Dedifferentiated amniotic fluid mesenchymal stem cell (primary cell): ENCODE measurements around the gene CAST.
A peak's percentile ranks its signal among the peaks of the same experiment; 100 is the strongest.
"Not testable (repeated sequence)": the region's sequence is repeated elsewhere in the genome, so short reads cannot be mapped to it uniquely, and the experiment has no call there.

Experiments used
- DNase-seq: peaks from one replicate; pipeline ENCODE4 v3.0.0-alpha.2; 2016; ENCODE audit errors: extremely low spot score

CAST gene, protein sequence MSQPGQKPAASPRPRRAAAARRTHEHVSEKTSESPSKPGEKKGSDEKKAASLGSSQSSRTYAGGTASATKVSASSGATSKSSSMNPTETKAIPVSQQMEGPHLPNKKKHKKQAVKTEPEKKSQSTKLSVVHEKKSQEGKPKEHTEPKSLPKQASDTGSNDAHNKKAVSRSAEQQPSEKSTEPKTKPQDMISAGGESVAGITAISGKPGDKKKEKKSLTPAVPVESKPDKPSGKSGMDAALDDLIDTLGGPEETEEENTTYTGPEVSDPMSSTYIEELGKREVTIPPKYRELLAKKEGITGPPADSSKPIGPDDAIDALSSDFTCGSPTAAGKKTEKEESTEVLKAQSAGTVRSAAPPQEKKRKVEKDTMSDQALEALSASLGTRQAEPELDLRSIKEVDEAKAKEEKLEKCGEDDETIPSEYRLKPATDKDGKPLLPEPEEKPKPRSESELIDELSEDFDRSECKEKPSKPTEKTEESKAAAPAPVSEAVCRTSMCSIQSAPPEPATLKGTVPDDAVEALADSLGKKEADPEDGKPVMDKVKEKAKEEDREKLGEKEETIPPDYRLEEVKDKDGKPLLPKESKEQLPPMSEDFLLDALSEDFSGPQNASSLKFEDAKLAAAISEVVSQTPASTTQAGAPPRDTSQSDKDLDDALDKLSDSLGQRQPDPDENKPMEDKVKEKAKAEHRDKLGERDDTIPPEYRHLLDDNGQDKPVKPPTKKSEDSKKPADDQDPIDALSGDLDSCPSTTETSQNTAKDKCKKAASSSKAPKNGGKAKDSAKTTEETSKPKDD

GRCh38 chr5:96661855-96662724, at the start of gene CAST:
CAST (plus strand) TSS chr5:96662376; CDS start chr5:96662423, 47 bp downstream.
- DNase-seq = peak; percentile 84

DNA sequence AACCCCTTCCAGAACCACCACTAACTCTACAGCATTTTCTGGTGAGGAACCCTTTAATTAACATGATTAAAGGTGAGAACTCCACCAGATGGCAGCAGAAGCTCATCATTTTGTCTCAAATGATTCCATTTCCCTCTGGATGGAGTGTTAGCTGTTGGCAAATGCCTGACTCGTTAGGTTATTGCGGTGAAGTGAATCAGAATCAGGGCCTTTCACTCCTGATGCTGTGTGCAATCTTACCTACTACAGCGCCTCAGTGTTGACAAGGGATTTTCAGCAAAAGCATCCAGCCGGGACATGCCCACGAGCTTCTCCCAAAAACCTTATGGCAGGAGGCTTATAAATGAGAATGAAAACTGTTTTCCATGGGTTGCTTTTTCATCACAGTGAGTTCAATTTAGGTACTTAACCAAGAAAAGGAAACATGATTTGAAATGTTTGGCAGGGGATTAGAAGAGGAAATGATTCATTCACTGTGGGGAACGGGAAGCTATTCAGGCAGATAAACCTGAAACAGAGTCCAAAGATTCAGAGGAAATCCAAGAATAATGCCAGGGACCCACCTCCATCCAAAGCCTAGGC, 48.0 kb upstream of the CAST start:
- DNase-seq = peak; percentile 91

DNA sequence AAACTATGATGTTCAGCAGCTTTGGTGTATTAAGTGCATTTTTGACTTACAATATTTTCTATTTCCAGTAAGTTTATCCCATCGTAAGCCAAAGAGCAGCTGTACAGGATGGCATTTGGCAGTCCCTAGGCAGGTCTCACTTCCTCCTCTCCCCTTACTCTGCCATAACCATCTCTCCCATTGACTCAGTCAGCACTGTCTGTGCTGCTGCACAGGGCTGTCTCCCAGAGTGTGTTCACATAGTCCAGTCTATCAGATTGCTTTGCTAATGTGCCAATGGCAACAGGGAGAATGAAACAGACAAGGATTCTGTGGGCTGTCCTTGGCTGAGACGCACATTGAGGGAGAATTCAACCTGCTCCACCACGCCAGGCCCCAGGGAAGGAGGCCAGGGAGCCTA, 47.0 kb upstream of the CAST start:
- no peak for DNase-seq

DNA sequence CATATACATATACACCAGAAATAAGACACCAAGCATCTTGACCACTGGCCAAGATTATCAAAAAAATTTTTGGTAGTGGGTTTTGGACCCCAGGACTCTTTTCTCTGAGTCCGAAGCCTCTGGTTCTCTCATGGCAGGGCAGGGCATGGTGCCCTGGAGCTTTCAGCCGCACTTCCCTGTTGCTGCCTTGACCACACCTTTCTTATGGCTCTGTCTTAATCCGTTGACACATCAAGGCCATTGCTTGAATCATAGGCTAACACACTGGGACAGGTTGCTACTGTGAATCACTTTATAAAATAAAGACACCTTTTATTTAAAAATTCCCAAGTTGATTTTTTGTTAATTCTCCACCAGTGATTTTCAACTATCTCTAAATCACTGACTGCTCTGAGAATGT, 45.4 kb upstream of the CAST start:
- DNase-seq = no peak

DNA sequence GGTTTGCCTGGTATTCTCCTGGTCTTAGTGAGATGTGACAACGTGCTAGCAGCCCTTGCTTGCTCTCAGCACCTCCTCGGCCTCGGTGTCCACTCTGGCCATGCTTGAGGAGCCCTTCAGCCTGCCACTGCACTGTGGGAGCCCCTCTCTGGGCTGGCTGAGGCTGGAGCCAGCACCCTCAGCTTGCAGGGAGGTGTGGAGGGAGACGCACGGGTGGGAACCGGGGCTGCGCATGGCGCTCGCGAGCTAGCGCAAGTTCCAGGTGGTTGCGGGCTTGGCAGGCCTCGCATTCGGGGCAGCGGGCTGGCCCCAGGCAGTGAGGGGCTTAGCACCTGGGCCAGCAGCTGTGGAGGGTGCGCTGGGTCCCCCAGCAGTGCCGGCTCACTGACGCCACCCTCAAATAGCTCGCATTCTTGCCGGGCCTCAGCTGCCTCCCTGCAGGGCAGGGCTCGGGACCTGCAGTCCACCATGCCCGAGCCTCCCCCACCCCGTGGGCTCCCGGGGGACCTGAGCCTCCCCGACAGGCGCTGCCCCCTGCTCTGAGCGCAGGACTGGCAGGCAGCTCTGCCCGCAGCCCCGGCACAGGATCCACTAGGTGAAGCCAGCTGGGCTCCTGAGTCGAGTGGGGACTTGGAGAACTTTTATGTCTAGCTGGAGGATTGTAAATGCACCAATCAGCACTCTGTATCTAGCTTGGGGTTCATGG, 43.7 kb upstream of the CAST start:
- DNase-seq = not testable (repeated sequence)

DNA sequence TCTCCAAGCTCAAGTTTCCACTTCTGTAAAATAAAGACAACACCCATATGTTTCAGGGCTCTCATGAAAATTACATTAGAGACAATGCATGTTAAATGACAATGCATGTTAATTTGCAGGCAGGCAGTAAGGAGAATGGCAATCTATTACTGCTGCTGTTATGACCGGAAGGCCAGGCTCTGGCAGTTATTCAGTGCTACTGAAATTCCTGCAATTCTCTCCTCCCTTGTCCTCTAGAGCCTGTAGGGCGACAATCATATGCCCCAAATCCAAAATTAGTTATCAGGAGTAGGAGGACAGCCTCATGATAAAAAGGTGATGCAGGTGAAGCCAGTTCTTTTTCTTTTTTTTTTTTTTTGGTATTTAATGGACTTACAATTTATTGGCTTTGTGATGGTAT, 42.2 kb upstream of the CAST start:
- no peak for DNase-seq

DNA sequence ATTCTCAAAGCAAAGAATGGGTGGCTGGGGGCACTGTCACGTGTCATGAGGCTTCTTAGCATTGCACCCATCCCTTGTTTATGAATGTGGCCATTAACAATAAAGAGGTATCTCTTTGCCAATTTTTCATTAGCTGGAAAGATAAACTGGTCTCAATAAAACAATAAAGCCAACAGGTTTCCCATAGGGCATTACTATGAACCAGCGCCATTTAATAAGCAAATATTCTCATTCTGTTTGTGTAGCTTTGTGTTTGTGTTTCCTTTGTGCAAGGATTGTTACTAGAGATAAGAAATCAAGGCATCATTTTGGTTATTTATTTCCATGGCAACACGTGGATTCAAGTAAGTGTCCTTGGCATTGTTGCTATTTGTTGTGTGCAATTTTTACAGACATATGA, 37.6 kb upstream of the CAST start:
- DNase-seq = no peak

DNA sequence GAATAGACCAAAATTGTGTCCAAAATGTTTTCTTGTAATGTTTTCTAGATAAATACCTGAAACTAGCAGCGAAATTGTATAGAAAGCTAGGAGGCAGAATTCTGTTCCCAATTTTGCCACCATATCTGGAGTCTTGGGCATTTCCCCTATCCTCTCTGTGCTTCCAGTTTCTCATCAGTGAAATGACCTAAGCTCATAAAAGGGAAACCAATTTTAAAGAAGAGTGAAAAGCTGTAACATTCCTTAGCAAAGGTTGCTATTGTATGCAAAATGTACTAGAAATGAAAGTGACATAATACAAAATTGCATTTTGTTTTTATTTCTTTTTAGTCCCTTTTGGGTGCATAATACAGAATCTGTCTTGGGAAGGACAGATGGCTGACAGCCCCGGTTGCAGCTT, 36.8 kb upstream of the CAST start:
- no peak for DNase-seq

DNA sequence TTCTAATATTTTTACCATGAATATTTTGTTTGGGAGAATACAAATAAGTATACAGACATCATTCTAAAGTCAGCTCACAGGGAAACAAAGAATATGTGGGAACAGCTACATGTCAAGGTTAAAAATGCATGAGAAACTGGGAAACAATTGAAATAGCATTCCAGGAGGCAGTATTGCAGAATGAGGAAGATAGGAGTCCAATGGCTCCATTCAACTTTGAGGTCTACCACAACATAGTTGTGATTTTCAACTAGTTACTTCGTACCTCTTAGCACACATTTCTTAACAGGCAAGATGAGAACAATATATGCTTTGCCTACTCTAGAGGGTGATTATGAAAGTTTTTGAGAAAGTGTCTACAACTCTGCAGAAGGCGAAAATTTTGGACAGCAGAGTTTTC, 35.2 kb upstream of the CAST start:
- DNase-seq = peak; percentile 65

- DNase-seq = no peak
Measured at GRCh38 chr5:96627792-96628398, 34.3 kb upstream of the CAST start.

- no peak for DNase-seq
Measured at GRCh38 chr5:96628406-96628805, 33.8 kb upstream of the CAST start.

DNA sequence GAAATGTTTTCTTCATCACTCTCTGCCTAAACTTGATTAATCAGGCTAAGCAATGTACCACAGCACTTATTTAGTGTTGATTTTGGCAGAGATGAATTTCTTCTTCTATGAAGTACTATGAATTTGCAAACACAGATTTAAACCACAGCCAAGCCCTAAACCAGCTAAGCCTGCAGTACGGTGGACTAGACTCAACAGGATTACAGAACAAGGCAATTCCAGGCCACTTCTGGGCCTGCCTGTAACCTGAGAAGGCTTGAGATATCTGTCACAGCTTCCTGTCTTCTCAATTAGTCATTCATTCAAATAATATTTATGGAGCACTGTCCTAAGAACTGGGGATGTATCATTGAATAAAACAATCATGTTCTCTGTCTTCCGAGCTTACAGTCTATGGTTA, 32.4 kb upstream of the CAST start:
- DNase-seq = peak; percentile 66

- DNase-seq = peak; percentile 42
Measured at GRCh38 chr5:96633820-96634219, 28.4 kb upstream of the CAST start.

DNA sequence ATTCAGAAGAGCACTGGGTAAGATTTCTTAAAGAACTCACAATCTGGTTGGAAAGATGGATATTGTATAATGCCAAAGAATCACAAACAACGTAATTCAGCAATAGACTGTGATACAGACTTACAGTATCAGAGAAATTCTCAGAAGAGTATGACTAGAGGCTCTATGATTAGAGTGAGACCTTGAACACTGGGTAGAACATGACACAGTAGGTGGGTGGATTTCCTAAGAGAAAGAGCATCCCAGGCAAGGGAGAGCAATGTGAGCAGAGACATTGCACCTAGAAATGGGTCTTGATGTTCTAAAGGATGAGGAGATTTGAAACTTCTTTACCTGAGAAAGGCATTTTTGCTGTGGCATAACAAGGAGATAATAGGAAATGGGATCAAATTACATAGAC, 27.3 kb upstream of the CAST start:
- DNase-seq = no peak

- no peak for DNase-seq
Measured at GRCh38 chr5:96636046-96636445, 26.1 kb upstream of the CAST start.

DNA sequence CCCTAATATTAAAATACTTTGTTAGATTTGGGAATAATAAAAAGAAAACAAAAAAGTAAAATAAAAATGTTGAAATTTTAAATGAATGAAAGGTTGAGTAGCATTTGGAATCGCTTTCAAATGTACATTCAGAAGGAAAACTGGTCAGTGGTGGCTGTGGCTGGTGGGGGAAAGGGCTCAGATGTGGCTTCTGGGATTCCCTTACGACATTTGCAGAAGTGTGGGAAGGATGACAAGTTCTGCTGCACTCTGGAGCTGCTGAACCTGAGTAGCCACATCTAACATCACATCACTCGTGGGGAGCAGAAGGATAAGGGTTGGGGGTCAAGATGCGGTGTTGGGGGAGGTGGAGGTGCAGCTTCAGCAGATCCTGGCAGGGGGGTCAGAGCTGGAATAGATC, 25.6 kb upstream of the CAST start:
- DNase-seq = no peak

DNA sequence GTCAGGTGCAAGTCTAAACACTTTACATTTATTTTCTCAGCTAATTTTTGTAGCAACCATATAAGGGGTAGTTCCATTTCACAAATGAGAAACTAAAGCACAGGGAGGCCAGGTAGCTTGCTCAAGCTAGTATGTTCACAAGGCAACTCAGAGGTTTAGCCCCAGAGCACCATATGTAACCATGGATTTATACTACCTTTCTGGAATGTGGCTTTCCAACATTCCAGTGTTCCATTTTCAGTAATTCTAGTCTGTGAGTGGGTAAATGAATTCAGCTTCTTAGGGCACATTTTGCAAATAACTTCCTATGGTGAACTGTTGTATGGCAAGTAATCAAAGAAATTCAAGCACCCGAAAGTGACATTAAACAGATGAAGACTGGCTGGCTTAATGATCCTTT, 25.0 kb upstream of the CAST start:
- DNase-seq = no peak

- no peak for DNase-seq
Measured at GRCh38 chr5:96638561-96638960, 23.6 kb upstream of the CAST start.

- DNase-seq = no peak
Measured at GRCh38 chr5:96640696-96641095, 21.5 kb upstream of the CAST start.

DNA sequence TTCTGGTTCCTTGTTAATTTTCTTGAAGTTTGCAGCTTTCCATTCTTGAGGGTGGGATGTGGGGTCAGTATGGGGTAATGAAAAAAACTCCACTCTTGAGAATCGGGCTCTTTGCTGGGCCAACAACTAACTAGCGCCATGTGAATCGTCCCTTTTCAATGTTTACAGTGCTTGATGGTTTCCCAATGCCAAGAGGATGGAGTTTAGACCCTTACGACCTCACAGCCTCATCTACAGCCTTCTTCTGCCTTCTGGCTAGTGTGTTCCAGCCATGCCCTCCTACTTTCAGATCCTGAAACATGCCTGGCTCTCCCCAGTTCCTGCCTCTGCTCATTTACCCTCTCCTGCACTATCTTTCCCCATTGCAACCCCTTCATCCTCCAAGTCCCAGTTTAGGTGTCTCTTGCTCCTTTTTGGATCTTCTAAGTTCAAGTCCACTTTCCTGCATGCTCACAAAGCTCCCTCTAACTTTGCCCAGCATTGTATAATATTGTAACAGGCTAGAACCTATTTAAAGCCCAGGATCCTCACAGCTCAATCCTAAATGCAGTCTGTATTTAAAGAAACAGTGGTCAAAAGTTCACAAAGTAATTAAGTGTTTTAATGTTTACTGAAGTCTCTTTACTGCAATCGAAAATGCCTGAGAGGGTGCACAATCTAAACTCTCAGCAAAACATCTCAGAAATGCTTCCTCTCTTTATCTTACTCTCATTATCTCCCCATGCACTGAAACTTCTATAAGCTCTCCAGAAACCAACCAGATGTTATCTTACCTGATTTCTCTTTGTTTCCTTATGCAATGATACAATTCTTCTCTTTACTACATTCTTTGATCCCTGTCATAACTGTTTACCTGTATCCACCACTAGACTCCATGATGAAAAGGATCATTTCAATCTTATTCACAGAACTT, 20.6 kb upstream of the CAST start:
- DNase-seq = no peak
